ENCODE measurements around the gene ARVCF.

Gene ARVCF

DNA sequence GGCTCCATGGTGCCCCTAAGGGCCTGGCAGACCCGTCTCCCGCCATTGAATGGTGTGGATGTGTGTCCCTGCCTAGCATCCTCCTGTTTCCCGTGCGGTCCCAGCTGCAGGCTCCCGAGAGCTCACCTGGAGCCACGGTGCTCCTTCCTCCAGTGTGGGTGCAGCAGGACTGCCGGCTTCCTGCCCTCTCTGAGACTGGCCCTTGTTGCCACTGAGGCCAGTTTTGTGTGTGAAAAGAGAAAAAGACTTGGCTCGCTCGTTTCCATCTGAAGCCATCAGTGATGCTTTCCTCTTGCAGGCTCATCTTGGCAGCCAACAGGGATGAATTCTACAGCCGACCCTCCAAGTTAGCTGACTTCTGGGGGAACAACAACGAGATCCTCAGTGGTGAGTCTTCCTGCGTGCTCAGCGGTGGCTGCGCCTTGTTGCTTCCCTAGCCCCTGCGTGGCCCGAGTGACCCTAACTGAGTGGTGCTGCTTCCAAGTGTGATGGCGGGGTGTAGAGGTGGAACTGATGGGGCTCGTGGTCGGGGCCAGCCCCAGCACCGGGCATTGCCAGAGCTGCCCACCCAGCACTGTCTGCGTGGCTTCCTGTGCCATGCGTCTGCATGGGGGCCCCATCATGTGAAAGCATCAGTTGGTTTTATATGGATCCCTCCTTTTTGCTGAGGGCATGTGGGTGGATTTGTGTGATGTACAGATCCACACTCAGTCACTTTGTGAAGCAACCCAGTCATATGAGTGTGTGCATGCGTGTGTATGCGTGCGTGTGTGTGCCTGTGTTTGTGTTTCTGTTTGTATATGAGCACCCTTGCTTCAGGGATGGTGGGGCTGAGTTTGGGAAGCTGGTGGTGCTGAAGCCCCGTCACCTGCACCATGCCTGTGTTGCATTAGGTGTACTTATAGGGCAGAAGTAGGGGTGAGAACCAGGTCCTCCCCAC, 26.7 kb upstream of the ARVCF start:
- no peak for DNase-seq (ENCODE audit: low read depth in 1 of 2, low spot score in 1 of 2)
- no peak overlapping the region for H3K27ac ChIP-seq (replicated peaks)
- H3K4me3 ChIP-seq (replicated peaks; ENCODE audit: insufficient read depth, low read length) = no peak overlapping the region
- TF ChIP-seq CTCF (IDR thresholded peaks at IDR 0.05; ENCODE audit: insufficient read depth, low read length) (no peak), SPI1 (IDR thresholded peaks at IDR 0.05; ENCODE audit: borderline replicate concordance, low read depth) (no peak), GABPA (IDR thresholded peaks at IDR 0.05; ENCODE audit: low read depth) (no peak), POLR2AphosphoS5 (IDR thresholded peaks at IDR 0.05; ENCODE audit: low read depth) (no peak)
- TF ChIP-seq, protein P1, sequence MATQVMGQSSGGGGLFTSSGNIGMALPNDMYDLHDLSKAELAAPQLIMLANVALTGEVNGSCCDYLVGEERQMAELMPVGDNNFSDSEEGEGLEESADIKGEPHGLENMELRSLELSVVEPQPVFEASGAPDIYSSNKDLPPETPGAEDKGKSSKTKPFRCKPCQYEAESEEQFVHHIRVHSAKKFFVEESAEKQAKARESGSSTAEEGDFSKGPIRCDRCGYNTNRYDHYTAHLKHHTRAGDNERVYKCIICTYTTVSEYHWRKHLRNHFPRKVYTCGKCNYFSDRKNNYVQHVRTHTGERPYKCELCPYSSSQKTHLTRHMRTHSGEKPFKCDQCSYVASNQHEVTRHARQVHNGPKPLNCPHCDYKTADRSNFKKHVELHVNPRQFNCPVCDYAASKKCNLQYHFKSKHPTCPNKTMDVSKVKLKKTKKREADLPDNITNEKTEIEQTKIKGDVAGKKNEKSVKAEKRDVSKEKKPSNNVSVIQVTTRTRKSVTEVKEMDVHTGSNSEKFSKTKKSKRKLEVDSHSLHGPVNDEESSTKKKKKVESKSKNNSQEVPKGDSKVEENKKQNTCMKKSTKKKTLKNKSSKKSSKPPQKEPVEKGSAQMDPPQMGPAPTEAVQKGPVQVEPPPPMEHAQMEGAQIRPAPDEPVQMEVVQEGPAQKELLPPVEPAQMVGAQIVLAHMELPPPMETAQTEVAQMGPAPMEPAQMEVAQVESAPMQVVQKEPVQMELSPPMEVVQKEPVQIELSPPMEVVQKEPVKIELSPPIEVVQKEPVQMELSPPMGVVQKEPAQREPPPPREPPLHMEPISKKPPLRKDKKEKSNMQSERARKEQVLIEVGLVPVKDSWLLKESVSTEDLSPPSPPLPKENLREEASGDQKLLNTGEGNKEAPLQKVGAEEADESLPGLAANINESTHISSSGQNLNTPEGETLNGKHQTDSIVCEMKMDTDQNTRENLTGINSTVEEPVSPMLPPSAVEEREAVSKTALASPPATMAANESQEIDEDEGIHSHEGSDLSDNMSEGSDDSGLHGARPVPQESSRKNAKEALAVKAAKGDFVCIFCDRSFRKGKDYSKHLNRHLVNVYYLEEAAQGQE (IDR thresholded peaks at IDR 0.05; ENCODE audit: insufficient replicate concordance, low read depth) = no peak
- no peaks in the 10 kb centered on the region for H3K27me3 ChIP-seq (ENCODE audit: insufficient read depth, poor library complexity, severe bottlenecking)

GRCh38 chr22:20040327-20041200, 23.9 kb upstream of the ARVCF start:
- H3K27me3 ChIP-seq (ENCODE audit: insufficient read depth, poor library complexity, severe bottlenecking) = no peaks in the 10 kb centered on the region
- H3K4me3 ChIP-seq (replicated peaks; ENCODE audit: insufficient read depth, low read length) = no peak overlapping the region
- H3K27ac ChIP-seq (replicated peaks) = no peak overlapping the region
- DNase-seq (ENCODE audit: low read depth in 1 of 2, low spot score in 1 of 2) = no peak
- TF ChIP-seq GABPA (IDR thresholded peaks at IDR 0.05; ENCODE audit: low read depth) = no peak
- TF ChIP-seq, protein P1 (IDR thresholded peaks at IDR 0.05; ENCODE audit: insufficient replicate concordance, low read depth) = no peak
- no peak for TF ChIP-seq POLR2AphosphoS5 (IDR thresholded peaks at IDR 0.05; ENCODE audit: low read depth)
- no peak for TF ChIP-seq CTCF (IDR thresholded peaks at IDR 0.05; ENCODE audit: insufficient read depth, low read length)
- no peak for TF ChIP-seq SPI1 (IDR thresholded peaks at IDR 0.05; ENCODE audit: borderline replicate concordance, low read depth)

GRCh38 chr22:20039683-20040325, 23.2 kb upstream of the ARVCF start:
- no peak overlapping the region for H3K4me3 ChIP-seq (replicated peaks; ENCODE audit: insufficient read depth, low read length)
- H3K27me3 ChIP-seq (ENCODE audit: insufficient read depth, poor library complexity, severe bottlenecking) = no peaks in the 10 kb centered on the region
- no peak for TF ChIP-seq POLR2AphosphoS5 (IDR thresholded peaks at IDR 0.05; ENCODE audit: low read depth)
- TF ChIP-seq GABPA (IDR thresholded peaks at IDR 0.05; ENCODE audit: low read depth) = no peak
- TF ChIP-seq SPI1 (IDR thresholded peaks at IDR 0.05; ENCODE audit: borderline replicate concordance, low read depth) = no peak
- TF ChIP-seq, protein P1 (IDR thresholded peaks at IDR 0.05; ENCODE audit: insufficient replicate concordance, low read depth) = no peak
- TF ChIP-seq CTCF (IDR thresholded peaks at IDR 0.05; ENCODE audit: insufficient read depth, low read length) = no peak
- no peak for DNase-seq (ENCODE audit: low read depth in 1 of 2, low spot score in 1 of 2)
- no peak overlapping the region for H3K27ac ChIP-seq (replicated peaks)

Measured in HL-60 (cell line).